K562 (cell line): ENCODE measurements around the gene RTL10. TPM values are rescaled to one million over a fixed set of nuclear protein-coding genes. Genes with fewer than 3 reads are reported as not detected.

Experiments used
- COPS2 ChIP-seq: fragments of 450-650 bp; conservative IDR thresholded peaks from 2 replicates; pipeline ENCODE4 v1.6.1; 2016; ENCODE audit warnings: mild to moderate bottlenecking, moderate library complexity
- FOS ChIP-seq: IDR thresholded peaks from 3 replicates; pipeline ENCODE4 v1.6.1; 2011; ENCODE audit not compliant: insufficient read length; ENCODE audit errors: extremely low read depth
- HIVEP1 ChIP-seq: fragments of 250-450 bp; sonication (Bioruptor Pico); IDR thresholded peaks from 2 replicates; pipeline ENCODE4 v1.4.0; 2020; ENCODE audit warnings: mild to moderate bottlenecking
- HMGN3 ChIP-seq: IDR thresholded peaks from 2 replicates; pipeline ENCODE4 v1.6.1; 2011; ENCODE audit warnings: borderline replicate concordance, low read depth, mild to moderate bottlenecking, mixed read lengths, low read length; ENCODE audit not compliant: insufficient read length; ENCODE audit errors: extremely low read depth
- HSF4 ChIP-seq: fragments of 250-450 bp; sonication (Bioruptor Pico); IDR thresholded peaks from 2 replicates; pipeline ENCODE4 v2.1.2; 2022; ENCODE audit warnings: mild to moderate bottlenecking, moderate library complexity, borderline replicate concordance
- NR4A1 ChIP-seq, 2 experiments: fragments of 250-450 bp in 1 of 2; fragments of 450-650 bp in 1 of 2; sonication (Bioruptor Pico) in 1 of 2; IDR thresholded peaks; 2 replicates each; pipeline versions ENCODE4 v1.4.0 to v1.6.1; 2016 to 2020; ENCODE audit warnings: mild to moderate bottlenecking in 2 of 2, missing compliant biosample characterization in 1 of 2, missing genetic modification characterization in 1 of 2, moderate library complexity in 1 of 2
- OTX1 ChIP-seq: fragments of 450-650 bp; formaldehyde crosslinking; IDR thresholded peaks from 2 replicates; pipeline ENCODE4 v1.4.0; 2022; ENCODE audit warnings: mild to moderate bottlenecking
- PHF20 ChIP-seq: fragments of 450-650 bp; IDR thresholded peaks from 2 replicates; pipeline ENCODE4 v1.6.1; 2018; ENCODE audit not compliant: partially characterized antibody
- POLR2G ChIP-seq: fragments of 200-400 bp; formaldehyde crosslinking; IDR thresholded peaks from 2 replicates; pipeline ENCODE4 v1.6.1; 2017; ENCODE audit warnings: low read depth, mild to moderate bottlenecking, antibody characterized with exemption, low read length, moderate library complexity
- SREBF2 ChIP-seq: sonication (generic); formaldehyde crosslinking; IDR thresholded peaks from 2 replicates; pipeline ENCODE4 v1.4.0; 2020; ENCODE audit warnings: mild to moderate bottlenecking, missing genetic modification reagents
- ZC3H8 ChIP-seq: fragments of 450-650 bp; IDR thresholded peaks from 2 replicates; pipeline ENCODE4 v1.6.1; 2017
- ZNF146 ChIP-seq: IDR thresholded peaks from one replicate; pipeline ENCODE4 v1.6.1; 2018; ENCODE audit warnings: missing compliant biosample characterization; ENCODE audit not compliant: unreplicated experiment
- ZNF699 ChIP-seq: fragments of 250-450 bp; sonication (Bioruptor Pico); IDR thresholded peaks from 2 replicates; pipeline ENCODE4 v1.8.0; 2021; ENCODE audit warnings: mild to moderate bottlenecking, moderate library complexity; ENCODE audit not compliant: insufficient replicate concordance
- polyA plus RNA-seq, 8 experiments: library from polyadenylated mRNA; depleted of rRNA in 4 of 8; stranded (reverse) in 5 of 8; unstranded in 3 of 8; fragments of >200 nt; fragmentation: Nextera tagmentation in 2 of 8; fragmentation: Illumina TruSeq in 1 of 8; extraction: Ambion mirVana in 2 of 8; extraction: Trizol in 1 of 8; gene quantifications; 2 replicates each; pipeline versions ENCODE4 v1.2.1 to v1.2.3, GENCODE V29; 2011 to 2014; ENCODE audit warnings: inconsistent platforms in 1 of 8, missing spikeins in 1 of 8
- total RNA-seq, 7 experiments: library from RNA; depleted of rRNA in 6 of 7; stranded (reverse); fragments of >200 nt in 6 of 7; fragmentation: Illumina TruSeq in 2 of 7; extraction: Trizol in 2 of 7; gene quantifications; 2 replicates each; pipeline versions ENCODE4 v1.2.1 to v1.2.3, GENCODE V29; 2011 to 2021; ENCODE audit warnings: low replicate concordance in 1 of 7
- TF ChIP-seq, protein P1 (sequence below), 2 experiments: fragments of 450-650 bp in 1 of 2; sonication (generic) in 1 of 2; formaldehyde crosslinking in 1 of 2; IDR thresholded peaks; 2 replicates each; pipeline versions ENCODE4 v1.7.1 to v1.9.0; 2016 to 2022; ENCODE audit warnings: inconsistent platforms in 1 of 2, mild to moderate bottlenecking in 1 of 2, missing genetic modification reagents in 1 of 2
- TF ChIP-seq, protein P2 (sequence below): IDR thresholded peaks from 3 replicates; pipeline ENCODE4 v1.6.1; 2011; ENCODE audit warnings: borderline replicate concordance, mild to moderate bottlenecking, moderate library complexity; ENCODE audit not compliant: insufficient read length; ENCODE audit errors: extremely low read depth
- TF ChIP-seq, protein P3 (sequence below): fragments of 250-450 bp; sonication (Bioruptor Pico); IDR thresholded peaks from 2 replicates; pipeline ENCODE4 v1.6.1; 2021; ENCODE audit warnings: mild to moderate bottlenecking

Gene RTL10
- total and polyA plus RNA-seq, 9 of the 15 experiments (the other 6 are each of a cell fraction or from before 2014, with no cell fraction given): 19.8 to 75.5 (median 32.5) TPM

DNA sequence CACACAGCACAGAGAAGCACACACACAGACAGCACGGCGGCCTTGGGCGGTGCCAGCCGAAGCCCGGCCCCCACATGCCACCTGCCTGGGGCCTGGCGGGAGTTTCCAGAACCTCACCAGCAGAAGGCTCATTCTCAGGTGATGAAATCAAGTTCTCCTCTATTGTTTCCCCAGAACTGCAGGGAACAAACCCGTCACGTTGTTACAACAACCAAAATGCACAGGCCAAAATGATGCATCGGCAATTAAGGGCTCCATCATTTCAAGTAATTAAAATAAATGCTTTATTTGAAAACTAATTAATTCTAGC lies 30.8 kb downstream of the RTL10 start (continued):
- no peak for TF ChIP-seq OTX1 (CRISPR knock-in tag)
- TF ChIP-seq FOS: no peak
- TF ChIP-seq HMGN3: peak; percentile 7
- no peak for TF ChIP-seq HIVEP1 (CRISPR knock-in tag)
- TF ChIP-seq HSF4: no peak
- no peak for TF ChIP-seq ZC3H8
- TF ChIP-seq, protein P1, sequence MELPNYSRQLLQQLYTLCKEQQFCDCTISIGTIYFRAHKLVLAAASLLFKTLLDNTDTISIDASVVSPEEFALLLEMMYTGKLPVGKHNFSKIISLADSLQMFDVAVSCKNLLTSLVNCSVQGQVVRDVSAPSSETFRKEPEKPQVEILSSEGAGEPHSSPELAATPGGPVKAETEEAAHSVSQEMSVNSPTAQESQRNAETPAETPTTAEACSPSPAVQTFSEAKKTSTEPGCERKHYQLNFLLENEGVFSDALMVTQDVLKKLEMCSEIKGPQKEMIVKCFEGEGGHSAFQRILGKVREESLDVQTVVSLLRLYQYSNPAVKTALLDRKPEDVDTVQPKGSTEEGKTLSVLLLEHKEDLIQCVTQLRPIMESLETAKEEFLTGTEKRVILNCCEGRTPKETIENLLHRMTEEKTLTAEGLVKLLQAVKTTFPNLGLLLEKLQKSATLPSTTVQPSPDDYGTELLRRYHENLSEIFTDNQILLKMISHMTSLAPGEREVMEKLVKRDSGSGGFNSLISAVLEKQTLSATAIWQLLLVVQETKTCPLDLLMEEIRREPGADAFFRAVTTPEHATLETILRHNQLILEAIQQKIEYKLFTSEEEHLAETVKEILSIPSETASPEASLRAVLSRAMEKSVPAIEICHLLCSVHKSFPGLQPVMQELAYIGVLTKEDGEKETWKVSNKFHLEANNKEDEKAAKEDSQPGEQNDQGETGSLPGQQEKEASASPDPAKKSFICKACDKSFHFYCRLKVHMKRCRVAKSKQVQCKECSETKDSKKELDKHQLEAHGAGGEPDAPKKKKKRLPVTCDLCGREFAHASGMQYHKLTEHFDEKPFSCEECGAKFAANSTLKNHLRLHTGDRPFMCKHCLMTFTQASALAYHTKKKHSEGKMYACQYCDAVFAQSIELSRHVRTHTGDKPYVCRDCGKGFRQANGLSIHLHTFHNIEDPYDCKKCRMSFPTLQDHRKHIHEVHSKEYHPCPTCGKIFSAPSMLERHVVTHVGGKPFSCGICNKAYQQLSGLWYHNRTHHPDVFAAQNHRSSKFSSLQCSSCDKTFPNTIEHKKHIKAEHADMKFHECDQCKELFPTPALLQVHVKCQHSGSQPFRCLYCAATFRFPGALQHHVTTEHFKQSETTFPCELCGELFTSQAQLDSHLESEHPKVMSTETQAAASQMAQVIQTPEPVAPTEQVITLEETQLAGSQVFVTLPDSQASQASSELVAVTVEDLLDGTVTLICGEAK (IDR thresholded peaks at IDR 0.05): no peak
- TF ChIP-seq, protein P1 (CRISPR knock-in tag; IDR thresholded peaks at IDR 0.05): 0 out of 2 replicates have a peak, but pooled peaks have one; percentile 6
- TF ChIP-seq COPS2: no peak
- no peak for TF ChIP-seq SREBF2
- TF ChIP-seq, protein P2, sequence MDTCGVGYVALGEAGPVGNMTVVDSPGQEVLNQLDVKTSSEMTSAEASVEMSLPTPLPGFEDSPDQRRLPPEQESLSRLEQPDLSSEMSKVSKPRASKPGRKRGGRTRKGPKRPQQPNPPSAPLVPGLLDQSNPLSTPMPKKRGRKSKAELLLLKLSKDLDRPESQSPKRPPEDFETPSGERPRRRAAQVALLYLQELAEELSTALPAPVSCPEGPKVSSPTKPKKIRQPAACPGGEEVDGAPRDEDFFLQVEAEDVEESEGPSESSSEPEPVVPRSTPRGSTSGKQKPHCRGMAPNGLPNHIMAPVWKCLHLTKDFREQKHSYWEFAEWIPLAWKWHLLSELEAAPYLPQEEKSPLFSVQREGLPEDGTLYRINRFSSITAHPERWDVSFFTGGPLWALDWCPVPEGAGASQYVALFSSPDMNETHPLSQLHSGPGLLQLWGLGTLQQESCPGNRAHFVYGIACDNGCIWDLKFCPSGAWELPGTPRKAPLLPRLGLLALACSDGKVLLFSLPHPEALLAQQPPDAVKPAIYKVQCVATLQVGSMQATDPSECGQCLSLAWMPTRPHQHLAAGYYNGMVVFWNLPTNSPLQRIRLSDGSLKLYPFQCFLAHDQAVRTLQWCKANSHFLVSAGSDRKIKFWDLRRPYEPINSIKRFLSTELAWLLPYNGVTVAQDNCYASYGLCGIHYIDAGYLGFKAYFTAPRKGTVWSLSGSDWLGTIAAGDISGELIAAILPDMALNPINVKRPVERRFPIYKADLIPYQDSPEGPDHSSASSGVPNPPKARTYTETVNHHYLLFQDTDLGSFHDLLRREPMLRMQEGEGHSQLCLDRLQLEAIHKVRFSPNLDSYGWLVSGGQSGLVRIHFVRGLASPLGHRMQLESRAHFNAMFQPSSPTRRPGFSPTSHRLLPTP: no peak
- TF ChIP-seq, protein P3, sequence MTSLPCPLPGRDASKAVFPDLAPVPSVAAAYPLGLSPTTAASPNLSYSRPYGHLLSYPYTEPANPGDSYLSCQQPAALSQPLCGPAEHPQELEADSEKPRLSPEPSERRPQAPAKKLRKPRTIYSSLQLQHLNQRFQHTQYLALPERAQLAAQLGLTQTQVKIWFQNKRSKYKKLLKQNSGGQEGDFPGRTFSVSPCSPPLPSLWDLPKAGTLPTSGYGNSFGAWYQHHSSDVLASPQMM (CRISPR knock-in tag): no peak
- TF ChIP-seq POLR2G: 0 out of 2 replicates have a peak, but pooled peaks have one; percentile 20
- no peak for TF ChIP-seq NR4A1 (CRISPR knock-in tag; IDR thresholded peaks at IDR 0.05)
- 0 out of 2 replicates have a peak, but pooled peaks have one; percentile 24 for TF ChIP-seq NR4A1 (tag; IDR thresholded peaks at IDR 0.05)
- no peak for TF ChIP-seq PHF20
- no peak for TF ChIP-seq ZNF146
- TF ChIP-seq ZNF699 (CRISPR knock-in tag): no peak
- TF ChIP-seq, all 486 proteins: peak for 8
